Breast epithelium (tissue), 3 donors: ENCODE measurements around the gene PCAT6.

Experiments
- POLR2A ChIP-seq: fragments of 450-650 bp; IDR thresholded peaks from one replicate; pipeline ENCODE4 v1.6.1; 2016; ENCODE audit warnings: antibody characterized with exemption, mild to moderate bottlenecking, moderate library complexity
- POLR2AphosphoS5 ChIP-seq, 3 donors: sonication (generic); formaldehyde crosslinking; IDR thresholded peaks; one replicate each; pipeline ENCODE4 v1.6.1; 2017; ENCODE audit warnings: antibody characterized with exemption in 3 of 3
- TF ChIP-seq, protein P1 (sequence below), 3 donors: fragments of 450-650 bp; IDR thresholded peaks; one replicate each; pipeline ENCODE4 v1.5.1; 2016 to 2017; ENCODE audit warnings: antibody characterized with exemption in 3 of 3, mild to moderate bottlenecking in 3 of 3, moderate library complexity in 3 of 3

DNA sequence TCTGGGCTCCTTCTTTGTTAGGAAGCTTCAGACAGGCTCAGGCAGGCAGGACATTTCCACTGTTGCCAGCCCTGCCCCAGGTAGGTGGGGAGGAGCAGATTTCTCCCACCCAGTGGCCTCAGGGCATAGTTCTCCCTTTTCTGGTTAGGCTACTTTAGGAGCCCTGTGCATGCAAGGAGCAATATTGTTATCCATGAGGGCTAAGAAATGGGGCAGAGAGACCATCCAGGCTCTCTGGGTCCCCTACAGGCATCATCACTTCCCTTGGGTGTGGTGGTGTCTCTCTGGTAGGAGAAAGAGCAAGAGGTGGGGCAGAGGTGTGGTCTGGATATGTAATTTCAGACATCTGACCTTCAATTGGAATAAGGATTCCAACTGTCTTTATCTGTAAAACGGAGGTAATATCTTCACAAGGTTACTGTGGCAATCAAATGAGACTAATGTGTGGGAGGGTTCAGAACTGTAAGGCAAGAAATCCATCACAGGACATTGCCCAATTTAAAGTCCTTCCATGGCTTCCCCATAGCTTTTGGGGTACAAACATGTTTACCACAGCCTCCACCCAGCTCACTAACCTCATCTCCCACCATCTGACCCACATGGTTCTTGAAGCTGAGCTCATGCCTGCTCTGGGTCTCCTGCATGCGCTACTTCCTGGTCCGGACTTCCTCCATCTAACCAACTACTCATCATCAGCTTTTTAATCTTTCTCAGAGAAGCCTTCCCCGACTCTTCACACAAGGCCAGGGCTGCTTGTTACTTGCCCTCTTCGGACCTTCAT is 26.1 kb downstream of the PCAT6 start:
- TF ChIP-seq POLR2AphosphoS5 (IDR thresholded peaks at IDR 0.05) (no peak), POLR2A (no peak)
- TF ChIP-seq, protein P1, sequence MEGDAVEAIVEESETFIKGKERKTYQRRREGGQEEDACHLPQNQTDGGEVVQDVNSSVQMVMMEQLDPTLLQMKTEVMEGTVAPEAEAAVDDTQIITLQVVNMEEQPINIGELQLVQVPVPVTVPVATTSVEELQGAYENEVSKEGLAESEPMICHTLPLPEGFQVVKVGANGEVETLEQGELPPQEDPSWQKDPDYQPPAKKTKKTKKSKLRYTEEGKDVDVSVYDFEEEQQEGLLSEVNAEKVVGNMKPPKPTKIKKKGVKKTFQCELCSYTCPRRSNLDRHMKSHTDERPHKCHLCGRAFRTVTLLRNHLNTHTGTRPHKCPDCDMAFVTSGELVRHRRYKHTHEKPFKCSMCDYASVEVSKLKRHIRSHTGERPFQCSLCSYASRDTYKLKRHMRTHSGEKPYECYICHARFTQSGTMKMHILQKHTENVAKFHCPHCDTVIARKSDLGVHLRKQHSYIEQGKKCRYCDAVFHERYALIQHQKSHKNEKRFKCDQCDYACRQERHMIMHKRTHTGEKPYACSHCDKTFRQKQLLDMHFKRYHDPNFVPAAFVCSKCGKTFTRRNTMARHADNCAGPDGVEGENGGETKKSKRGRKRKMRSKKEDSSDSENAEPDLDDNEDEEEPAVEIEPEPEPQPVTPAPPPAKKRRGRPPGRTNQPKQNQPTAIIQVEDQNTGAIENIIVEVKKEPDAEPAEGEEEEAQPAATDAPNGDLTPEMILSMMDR (IDR thresholded peaks at IDR 0.05), result no peak
